Suprapubic skin (tissue), 3 donors: ENCODE data around the gene IFT25.

Source experiments
- POLR2A ChIP-seq, 2 donors: fragments of 450-650 bp; IDR thresholded peaks; one replicate each; pipeline ENCODE4 v1.6.1; 2017; ENCODE audit warnings: antibody characterized with exemption in 2 of 2, mild to moderate bottlenecking in 2 of 2, moderate library complexity in 2 of 2
- TF ChIP-seq, protein P1 (sequence below), 2 donors: fragments of 200-600 bp in 1 of 2; fragments of 450-650 bp in 1 of 2; sonication (generic) in 1 of 2; IDR thresholded peaks; one replicate each; pipeline ENCODE4 v1.5.1; 2016 to 2019; ENCODE audit warnings: antibody characterized with exemption in 2 of 2, mild to moderate bottlenecking in 1 of 2, moderate library complexity in 1 of 2

DNA sequence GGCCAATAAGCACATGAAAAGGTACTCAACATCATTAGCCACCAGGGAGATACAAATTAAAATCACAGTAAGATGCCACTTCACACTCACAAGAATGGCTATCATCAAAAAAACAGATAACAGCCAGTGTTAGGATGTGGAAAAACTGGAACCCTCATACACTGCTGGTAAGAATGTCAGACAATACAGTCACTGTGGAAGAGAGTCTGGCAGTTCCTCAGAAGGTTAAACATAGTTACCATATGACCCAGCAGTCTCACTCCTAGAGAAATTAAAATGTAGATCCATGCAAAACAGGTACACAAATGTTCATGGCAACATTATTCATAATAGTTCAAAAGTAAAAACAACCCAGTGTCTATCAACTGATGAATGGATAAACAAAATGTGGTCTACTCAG is 39.2 kb upstream of the IFT25 start:
- TF ChIP-seq, protein P1, sequence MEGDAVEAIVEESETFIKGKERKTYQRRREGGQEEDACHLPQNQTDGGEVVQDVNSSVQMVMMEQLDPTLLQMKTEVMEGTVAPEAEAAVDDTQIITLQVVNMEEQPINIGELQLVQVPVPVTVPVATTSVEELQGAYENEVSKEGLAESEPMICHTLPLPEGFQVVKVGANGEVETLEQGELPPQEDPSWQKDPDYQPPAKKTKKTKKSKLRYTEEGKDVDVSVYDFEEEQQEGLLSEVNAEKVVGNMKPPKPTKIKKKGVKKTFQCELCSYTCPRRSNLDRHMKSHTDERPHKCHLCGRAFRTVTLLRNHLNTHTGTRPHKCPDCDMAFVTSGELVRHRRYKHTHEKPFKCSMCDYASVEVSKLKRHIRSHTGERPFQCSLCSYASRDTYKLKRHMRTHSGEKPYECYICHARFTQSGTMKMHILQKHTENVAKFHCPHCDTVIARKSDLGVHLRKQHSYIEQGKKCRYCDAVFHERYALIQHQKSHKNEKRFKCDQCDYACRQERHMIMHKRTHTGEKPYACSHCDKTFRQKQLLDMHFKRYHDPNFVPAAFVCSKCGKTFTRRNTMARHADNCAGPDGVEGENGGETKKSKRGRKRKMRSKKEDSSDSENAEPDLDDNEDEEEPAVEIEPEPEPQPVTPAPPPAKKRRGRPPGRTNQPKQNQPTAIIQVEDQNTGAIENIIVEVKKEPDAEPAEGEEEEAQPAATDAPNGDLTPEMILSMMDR (IDR thresholded peaks at IDR 0.05), result no peak
- TF ChIP-seq POLR2A (IDR thresholded peaks at IDR 0.05), result no peak
